Panc1 (cell line): ENCODE measurements around the gene MACF1. TPM values are rescaled to one million over a fixed set of nuclear protein-coding genes. Genes with fewer than 3 reads are reported as not detected.
A peak's percentile ranks its signal among the peaks of the same experiment; 100 is the strongest.

Experiments
- ATAC-seq: fragments of 200-7000 bp; cut with Tn5 transposase; 2 replicates; pipeline ENCODE4 v1.9.1; 2020; ENCODE audit warnings: mild to moderate bottlenecking, moderate library complexity
- BruUV-seq: library from RNA; stranded (reverse); fragments of 400-500 nt; replicated peaks from 2 replicates; lab custom pipeline; 2021; lab: Mats Ljungman, UMichigan
- CTCF ChIA-PET: fragments of 300-600 bp; sonication (Branson Sonifier 250); formaldehyde crosslinking; loops from one replicate; lab custom pipeline; 2022; ENCODE audit warnings: antibody characterized with exemption; lab: Charles Lee
- POLR2A ChIA-PET: fragments of 300-600 bp; sonication (Branson Sonifier 250); formaldehyde crosslinking; loops from one replicate; lab custom pipeline; 2022; ENCODE audit warnings: antibody characterized with exemption; lab: Charles Lee
- DNase-seq: peaks from one replicate; pipeline ENCODE4 v3.0.0-alpha.2; 2010; ENCODE audit warnings: low read depth, low spot score
- H3K27ac ChIP-seq: 2 replicates; pipeline ENCODE4 v1.5.1; 2011; ENCODE audit warnings: mild to moderate bottlenecking, low read length, inconsistent platforms
- H3K27me3 ChIP-seq: fragments of 200-500 bp; sonication (Bioruptor generic); 2 replicates; pipeline ENCODE4 v1.6.0; 2014; ENCODE audit warnings: low read length, inconsistent platforms; ENCODE audit not compliant: control insufficient read depth, insufficient read depth
- H3K36me3 ChIP-seq: fragments of 200-500 bp; sonication (Bioruptor generic); 2 replicates; pipeline ENCODE4 v1.5.1; 2014; ENCODE audit warnings: inconsistent platforms, mild to moderate bottlenecking, low read length, moderate library complexity; ENCODE audit not compliant: control insufficient read depth, insufficient read depth
- H3K4me1 ChIP-seq: 2 replicates; pipeline ENCODE4 v1.5.1; 2011; ENCODE audit warnings: inconsistent platforms, mild to moderate bottlenecking, low read length, moderate library complexity; ENCODE audit not compliant: control insufficient read depth, insufficient read depth
- H3K4me3 ChIP-seq, 2 experiments: 2 replicates each; pipeline ENCODE4 v1.5.1; 2011 to 2012; ENCODE audit warnings: low read depth in 2 of 2, low read length in 2 of 2, mild to moderate bottlenecking in 2 of 2, inconsistent platforms in 1 of 2, moderate library complexity in 1 of 2
- H3K9me3 ChIP-seq: fragments of 200-500 bp; sonication (Bioruptor generic); 2 replicates; pipeline ENCODE4 v1.5.1; 2014; ENCODE audit warnings: low read depth, mild to moderate bottlenecking, inconsistent platforms, low read length, moderate library complexity; ENCODE audit not compliant: control insufficient read depth, insufficient read depth
- POLR2AphosphoS5 ChIP-seq: IDR thresholded peaks from 2 replicates; pipeline ENCODE4 v1.6.1; 2012; ENCODE audit warnings: mild to moderate bottlenecking, low read depth, low read length, moderate library complexity
- SIN3A ChIP-seq: IDR thresholded peaks from 2 replicates; pipeline ENCODE4 v1.6.1; 2012; ENCODE audit warnings: low read depth, mild to moderate bottlenecking, low read length, moderate library complexity, borderline replicate concordance; ENCODE audit not compliant: insufficient read depth
- TCF7L2 ChIP-seq: IDR thresholded peaks from 2 replicates; pipeline ENCODE4 v1.6.1; 2011; ENCODE audit warnings: mild to moderate bottlenecking, low read depth, low read length, inconsistent platforms
- in situ Hi-C: cut with HindIII; loops from 2 replicates; pipeline ENCODE4 v1.10.0; 2016; ENCODE audit warnings: low sequenced_read_pairs, low pct_unique_long_range_greater_than_20kb
- intact Hi-C: fragments of 100-400 bp; cut with micrococcal nuclease; formaldehyde crosslinking; loops from one replicate; pipeline ENCODE4 v1.10.0; 2022; ENCODE audit not compliant: unreplicated experiment
- total RNA-seq: library from RNA; stranded (reverse); gene quantifications from one replicate; pipeline ENCODE4 v1.2.1, GENCODE V29; 2021; ENCODE audit not compliant: unreplicated experiment
- TF ChIP-seq, protein P1 (sequence below), 2 experiments: IDR thresholded peaks; 2 replicates each; pipeline ENCODE4 v1.6.1; 2011 to 2012; ENCODE audit warnings: low read depth in 2 of 2, control low read depth in 1 of 2, low read length in 1 of 2, mild to moderate bottlenecking in 1 of 2, moderate library complexity in 1 of 2; ENCODE audit not compliant: insufficient read depth in 1 of 2
- TF ChIP-seq, protein P2 (sequence below): fragments of 450-650 bp; IDR thresholded peaks from 2 replicates; pipeline ENCODE4 v1.5.1; 2017; ENCODE audit warnings: mild to moderate bottlenecking

Gene MACF1
- total RNA-seq, 1 experiment from 2014 or later, result 413 TPM

DNA sequence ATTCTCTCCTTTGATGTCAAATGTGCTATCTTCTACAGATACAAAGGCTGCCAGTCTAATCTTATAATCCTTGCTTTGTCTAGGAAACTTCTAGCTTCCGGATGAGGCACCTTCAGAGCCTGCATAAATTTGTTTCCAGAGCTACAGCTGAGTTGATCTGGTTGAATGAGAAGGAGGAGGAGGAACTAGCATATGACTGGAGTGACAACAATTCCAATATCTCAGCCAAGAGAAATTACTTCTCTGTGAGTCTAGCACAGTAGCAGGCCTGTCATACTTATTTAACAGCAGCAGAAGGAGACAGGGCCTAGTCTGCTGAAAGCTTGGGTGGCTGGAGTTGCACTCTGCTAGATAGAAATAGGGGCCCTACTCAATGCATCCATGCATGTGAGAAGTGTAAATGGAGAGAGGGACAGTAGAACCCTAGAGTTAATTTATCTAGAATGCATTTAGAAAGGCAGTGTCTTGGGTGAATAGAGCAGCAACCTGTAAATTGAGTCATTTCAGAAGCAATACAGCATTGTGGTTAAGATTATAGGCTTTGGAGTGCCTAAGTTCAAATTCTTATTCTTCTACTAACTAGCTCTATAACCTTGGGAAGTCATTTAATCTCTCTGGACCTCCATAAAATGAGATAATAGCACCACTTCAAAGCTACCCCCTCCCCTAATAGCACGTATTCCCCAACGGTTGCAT is 89.0 kb downstream of the MACF1 start:
- H3K27me3 ChIP-seq, result no peaks in the 10 kb centered on the region
- no peak overlapping the region for H3K4me3 ChIP-seq
- DNase-seq, result no peak
- intact Hi-C loops, result no loop called here
- TF ChIP-seq, protein P1, sequence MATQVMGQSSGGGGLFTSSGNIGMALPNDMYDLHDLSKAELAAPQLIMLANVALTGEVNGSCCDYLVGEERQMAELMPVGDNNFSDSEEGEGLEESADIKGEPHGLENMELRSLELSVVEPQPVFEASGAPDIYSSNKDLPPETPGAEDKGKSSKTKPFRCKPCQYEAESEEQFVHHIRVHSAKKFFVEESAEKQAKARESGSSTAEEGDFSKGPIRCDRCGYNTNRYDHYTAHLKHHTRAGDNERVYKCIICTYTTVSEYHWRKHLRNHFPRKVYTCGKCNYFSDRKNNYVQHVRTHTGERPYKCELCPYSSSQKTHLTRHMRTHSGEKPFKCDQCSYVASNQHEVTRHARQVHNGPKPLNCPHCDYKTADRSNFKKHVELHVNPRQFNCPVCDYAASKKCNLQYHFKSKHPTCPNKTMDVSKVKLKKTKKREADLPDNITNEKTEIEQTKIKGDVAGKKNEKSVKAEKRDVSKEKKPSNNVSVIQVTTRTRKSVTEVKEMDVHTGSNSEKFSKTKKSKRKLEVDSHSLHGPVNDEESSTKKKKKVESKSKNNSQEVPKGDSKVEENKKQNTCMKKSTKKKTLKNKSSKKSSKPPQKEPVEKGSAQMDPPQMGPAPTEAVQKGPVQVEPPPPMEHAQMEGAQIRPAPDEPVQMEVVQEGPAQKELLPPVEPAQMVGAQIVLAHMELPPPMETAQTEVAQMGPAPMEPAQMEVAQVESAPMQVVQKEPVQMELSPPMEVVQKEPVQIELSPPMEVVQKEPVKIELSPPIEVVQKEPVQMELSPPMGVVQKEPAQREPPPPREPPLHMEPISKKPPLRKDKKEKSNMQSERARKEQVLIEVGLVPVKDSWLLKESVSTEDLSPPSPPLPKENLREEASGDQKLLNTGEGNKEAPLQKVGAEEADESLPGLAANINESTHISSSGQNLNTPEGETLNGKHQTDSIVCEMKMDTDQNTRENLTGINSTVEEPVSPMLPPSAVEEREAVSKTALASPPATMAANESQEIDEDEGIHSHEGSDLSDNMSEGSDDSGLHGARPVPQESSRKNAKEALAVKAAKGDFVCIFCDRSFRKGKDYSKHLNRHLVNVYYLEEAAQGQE (IDR thresholded peaks at IDR 0.05; ENCODE audit: insufficient read depth in 1 of 2, low read depth in 2 of 2, low read length in 1 of 2), result no peak
- no peak for TF ChIP-seq TCF7L2
- no peak for TF ChIP-seq POLR2AphosphoS5
- TF ChIP-seq SIN3A, result no peak
- TF ChIP-seq, protein P2, sequence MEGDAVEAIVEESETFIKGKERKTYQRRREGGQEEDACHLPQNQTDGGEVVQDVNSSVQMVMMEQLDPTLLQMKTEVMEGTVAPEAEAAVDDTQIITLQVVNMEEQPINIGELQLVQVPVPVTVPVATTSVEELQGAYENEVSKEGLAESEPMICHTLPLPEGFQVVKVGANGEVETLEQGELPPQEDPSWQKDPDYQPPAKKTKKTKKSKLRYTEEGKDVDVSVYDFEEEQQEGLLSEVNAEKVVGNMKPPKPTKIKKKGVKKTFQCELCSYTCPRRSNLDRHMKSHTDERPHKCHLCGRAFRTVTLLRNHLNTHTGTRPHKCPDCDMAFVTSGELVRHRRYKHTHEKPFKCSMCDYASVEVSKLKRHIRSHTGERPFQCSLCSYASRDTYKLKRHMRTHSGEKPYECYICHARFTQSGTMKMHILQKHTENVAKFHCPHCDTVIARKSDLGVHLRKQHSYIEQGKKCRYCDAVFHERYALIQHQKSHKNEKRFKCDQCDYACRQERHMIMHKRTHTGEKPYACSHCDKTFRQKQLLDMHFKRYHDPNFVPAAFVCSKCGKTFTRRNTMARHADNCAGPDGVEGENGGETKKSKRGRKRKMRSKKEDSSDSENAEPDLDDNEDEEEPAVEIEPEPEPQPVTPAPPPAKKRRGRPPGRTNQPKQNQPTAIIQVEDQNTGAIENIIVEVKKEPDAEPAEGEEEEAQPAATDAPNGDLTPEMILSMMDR, result no peak
- ATAC-seq, result no peak
- no peak overlapping the region for H3K27ac ChIP-seq
- no TSS peak for BruUV-seq
- ChIA-PET POLR2A (no interaction called here), CTCF (no interaction called here)
- no peaks in the 10 kb centered on the region for H3K4me1 ChIP-seq
- peaks cover 37% of the 10 kb centered on the region for H3K36me3 ChIP-seq
- H3K9me3 ChIP-seq, result no peaks in the 10 kb centered on the region
- in situ Hi-C loops, result no loop called here

DNA sequence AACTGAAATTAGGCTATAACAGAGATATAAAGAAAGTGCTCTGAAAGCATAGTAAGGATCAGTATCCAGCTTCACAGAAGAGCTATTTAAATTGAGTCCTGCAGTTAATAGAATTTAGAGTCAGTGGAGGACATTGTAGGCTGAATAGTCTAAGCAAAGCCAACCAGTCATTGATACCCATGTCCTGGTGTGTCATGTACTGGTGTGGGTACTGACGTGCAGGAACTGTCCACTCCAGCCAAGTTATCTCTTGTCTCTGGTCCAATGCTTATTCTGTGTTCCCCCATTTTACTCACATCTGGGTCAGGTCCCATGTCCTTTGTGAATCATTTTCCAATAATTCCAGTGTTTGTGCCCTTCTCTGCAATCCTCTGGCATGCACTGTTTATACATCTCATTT is 90.0 kb downstream of the MACF1 start:
- TSS peak; percentile 24 for BruUV-seq
- ATAC-seq, result no peak
- Histone ChIP-seq H3K9me3 (no peaks in the 10 kb centered on the region), H3K4me1 (no peaks in the 10 kb centered on the region), H3K4me3 (no peak overlapping the region), H3K36me3 (peaks cover 45% of the 10 kb centered on the region), H3K27ac (no peak overlapping the region), H3K27me3 (no peaks in the 10 kb centered on the region)
- in situ Hi-C loops, result no loop called here
- intact Hi-C loops, result no loop called here
- ChIA-PET POLR2A (no interaction called here), CTCF (no interaction called here)
- DNase-seq, result no peak
- TF ChIP-seq POLR2AphosphoS5, result no peak
- TF ChIP-seq, protein P1 (IDR thresholded peaks at IDR 0.05; ENCODE audit: insufficient read depth in 1 of 2, low read depth in 2 of 2, low read length in 1 of 2), result no peak
- no peak for TF ChIP-seq SIN3A
- no peak for TF ChIP-seq TCF7L2
